GM21529 (cell line): ENCODE data around the gene MAGI1.

ENCODE experiments used
- ATAC-seq: cut with Tn5 transposase; IDR thresholded peaks from one replicate; pipeline ENCODE4 v1.9.1; 2021; ENCODE audit not compliant: unreplicated experiment

Gene MAGI1

DNA sequence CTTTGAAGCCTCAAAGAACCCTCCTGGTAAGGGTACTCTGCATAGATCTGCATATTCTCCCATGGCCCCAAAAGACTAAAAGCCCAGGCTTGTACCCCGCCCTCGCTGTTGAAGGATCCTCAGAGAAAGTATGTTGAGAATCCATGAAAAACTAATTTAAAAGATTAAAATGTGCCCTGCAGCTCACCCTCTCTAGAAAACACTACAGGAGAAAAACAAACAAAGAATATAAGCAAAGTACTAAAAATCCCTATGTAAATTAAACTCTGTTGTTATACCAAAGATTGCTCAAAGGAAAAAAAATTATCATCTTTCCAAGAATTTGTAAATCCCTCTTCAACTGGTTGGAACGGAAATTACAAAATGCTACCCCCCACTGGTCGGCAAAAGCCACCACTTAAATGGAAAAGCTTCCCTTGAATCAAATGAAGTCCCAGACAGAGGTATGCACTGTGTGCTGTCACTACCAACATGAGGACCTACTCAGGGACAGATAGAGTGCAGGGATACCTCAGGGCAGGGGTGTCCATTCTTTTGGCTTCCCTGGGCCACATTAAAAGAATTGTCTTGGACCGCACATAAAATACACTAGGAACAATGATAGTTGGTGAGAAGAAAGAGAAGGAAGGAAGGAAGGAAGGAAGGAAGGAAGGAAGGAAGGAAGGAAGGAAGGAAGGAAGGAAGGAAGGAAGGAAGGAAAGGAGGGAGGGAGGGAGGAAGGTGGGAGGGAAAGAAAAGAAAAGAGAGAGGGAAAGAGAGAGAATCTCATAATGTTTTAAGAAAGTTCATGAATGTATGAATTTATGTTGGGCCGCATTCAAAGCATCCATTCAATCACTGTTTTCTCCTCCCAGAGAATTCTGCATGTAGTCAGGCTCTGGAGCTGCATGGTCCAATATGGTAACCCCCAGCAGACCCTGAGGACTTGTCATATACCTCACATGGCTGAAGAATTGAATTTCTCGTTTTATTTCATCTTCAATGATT lies 88.1 kb downstream of the MAGI1 start:
- no peak for ATAC-seq

DNA sequence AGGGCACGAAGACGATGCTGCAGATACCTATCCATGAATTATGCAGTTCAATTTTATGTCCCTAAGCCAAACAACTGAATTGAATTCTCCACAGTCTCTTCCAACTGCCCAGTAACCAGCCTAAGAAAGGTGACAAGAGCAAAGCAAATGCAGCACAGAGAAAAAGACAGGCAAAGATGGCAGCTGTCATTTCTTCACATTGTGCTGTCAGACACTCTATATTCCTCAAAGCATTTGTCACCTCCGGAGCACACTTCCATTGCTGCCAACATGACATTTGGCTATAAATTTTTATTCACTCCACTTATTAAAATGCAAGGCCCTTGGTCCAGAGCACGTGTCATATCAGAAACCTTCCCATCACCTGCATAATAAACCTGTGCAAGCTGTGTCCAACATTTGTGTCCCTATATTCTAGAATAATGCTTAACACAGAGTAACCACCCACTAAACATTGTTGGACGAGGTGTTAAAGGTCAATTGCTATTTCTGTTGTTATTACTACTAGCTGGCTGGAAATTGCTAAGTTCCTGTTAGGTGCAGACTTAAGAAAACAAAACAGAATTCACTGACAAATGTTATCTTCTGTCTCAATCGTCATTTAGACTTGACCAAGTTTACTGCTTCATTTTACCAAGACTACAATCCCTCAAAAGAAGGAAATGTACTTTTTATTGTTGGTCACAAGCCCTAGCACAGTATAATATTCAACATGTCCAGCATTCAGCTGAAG lies 89.7 kb downstream of the MAGI1 start:
- ATAC-seq = no peak

DNA sequence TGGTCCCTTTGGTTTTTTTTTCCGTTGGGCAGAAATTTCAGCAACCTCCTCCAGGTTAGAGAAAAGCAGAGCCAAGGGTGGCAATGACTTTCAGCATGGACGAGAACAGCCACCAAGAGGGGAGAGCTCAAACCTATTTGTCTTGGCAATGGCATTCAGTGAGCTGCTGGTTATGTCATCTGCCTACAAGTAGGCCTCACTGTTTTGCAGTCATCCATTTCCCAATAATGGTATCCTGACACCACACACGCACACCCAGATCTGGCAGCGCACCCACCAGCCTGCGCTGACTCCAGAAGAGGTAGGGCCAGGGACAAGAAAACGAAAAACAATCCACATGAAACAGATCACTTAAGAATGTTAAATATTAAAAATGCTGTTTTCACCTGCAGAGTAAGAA lies 92.3 kb downstream of the MAGI1 start:
- ATAC-seq = no peak

DNA sequence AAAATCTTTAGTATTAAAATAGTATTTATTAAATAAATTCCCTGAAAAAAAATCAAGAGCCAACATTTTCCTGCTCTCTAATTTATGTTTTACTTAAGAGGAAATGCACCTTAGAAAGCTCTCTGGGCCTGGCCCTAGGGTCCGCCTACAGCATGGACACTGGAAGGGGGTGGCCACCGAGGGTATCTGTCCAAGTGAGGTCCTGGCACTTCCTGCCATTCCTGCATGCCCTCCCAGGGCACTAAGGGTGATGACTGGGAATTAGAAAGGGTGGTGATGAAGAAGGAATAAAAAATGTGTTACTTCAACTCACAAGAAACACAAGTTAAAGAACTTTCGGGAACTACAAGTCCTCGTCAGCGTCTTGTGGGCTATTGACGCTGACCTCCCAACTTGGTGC lies 92.8 kb downstream of the MAGI1 start:
- no peak for ATAC-seq

DNA sequence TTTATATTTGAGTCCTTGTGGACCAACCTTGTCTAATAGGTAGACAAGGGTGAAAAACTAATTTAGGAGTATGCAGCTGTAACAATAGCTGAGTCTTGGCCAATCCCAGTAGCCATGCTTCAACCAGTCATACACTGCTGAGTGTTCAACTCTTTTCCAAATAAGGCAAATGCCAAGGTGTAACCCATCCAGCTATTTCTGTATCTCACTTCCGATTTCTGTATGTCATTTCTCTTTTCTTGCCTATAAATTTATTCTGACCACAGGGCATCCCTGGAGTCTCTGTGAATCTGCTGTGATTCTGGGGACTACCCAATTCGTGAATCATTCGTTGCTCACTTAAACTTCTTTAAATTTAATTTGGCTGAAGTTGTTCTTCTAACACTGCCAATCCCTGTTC lies 93.2 kb downstream of the MAGI1 start:
- no peak for ATAC-seq

DNA sequence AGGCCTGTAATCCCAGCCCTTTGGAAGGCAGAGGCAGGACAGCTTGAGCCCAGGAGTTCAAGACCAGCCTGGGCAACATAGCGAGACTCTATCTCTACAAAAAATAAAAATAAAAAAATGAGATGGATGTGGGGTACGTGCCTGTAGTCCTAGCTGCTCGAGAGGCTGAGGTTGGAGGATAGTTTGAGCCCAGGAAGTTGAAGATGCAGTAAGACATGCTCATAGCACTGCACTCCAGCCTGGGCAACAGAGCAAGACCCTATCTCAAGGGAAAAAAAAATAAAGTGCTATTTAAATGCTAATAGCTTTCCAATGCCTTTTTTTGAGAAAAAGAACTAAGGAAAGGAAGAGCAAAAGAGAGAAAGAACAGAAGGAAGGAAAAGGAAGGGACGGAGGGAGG lies 94.5 kb downstream of the MAGI1 start:
- no peak for ATAC-seq

DNA sequence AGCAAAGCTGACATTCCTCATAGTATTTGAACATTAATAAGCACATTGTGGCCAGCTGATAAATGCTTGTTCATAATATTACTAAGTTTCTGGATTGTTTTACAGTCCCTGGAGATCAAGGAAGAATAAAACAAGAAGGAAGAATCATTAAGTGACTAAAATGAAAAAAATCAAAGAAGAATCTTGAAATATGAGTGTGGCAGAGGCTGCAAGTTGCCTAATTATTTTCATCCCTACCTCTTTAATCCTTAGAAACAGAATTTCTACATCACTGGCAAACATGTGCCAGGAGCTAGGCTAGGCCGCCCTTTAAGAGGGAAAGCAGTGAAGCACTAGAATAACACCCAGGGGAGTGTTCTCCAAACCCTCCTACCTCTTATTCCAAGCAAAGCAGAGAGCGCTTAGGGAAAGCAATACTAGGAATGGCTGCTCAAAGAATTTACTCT lies 98.9 kb downstream of the MAGI1 start:
- no peak for ATAC-seq

DNA sequence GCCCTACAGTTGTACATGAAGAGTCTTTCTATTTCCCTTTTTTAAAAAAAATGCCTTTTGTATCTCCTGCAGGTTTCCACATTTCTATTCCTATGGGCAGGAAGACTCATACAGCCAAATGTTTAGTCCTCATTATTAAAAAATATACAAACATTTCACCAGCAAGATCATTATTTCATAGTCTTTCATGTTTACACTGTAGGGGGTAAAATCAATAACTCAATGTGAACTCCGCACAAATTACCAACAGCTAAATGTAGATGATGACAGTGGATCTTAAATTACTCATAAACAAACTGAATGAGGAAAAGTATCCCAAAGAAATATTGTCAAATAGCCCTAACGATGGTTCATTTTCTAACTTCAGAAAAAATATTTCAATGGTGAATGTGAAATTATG lies 99.5 kb downstream of the MAGI1 start:
- no peak for ATAC-seq

DNA sequence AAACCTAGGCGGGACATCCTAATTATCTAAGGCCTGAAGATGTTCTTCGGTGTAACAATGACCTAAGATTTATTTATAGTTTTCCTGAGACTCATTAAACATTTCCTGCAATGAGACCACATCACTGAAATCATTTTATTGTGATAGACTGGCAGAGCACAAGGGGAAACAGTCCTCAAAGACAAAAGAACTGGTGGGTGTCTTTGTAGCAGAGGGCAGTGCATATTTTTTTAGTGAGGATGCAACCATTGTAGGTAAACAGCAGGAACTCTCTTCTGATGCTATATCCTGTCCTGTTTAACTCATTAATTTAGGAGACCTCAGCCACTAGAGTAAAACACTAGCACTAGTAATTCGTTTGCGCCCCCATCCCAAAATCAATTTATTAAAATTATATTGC lies 100.0 kb downstream of the MAGI1 start:
- ATAC-seq = no peak

DNA sequence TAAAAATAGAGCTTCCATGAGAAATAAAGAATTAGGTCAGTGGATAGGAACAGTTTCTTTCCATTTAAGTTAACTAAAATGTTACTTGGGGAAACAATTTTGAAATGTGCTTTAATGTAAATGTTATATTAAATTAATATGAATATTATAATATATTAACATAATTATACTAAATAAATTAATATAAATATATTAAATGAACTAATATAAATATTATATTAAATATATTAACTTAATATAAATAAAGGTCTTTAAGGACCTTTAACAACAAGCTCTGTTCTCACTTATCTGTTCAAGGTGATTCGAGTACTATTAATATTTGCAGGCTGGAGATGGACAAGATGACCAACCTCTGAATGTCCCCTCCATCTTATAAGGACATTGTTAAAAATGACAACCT lies 100.6 kb downstream of the MAGI1 start:
- ATAC-seq = no peak

DNA sequence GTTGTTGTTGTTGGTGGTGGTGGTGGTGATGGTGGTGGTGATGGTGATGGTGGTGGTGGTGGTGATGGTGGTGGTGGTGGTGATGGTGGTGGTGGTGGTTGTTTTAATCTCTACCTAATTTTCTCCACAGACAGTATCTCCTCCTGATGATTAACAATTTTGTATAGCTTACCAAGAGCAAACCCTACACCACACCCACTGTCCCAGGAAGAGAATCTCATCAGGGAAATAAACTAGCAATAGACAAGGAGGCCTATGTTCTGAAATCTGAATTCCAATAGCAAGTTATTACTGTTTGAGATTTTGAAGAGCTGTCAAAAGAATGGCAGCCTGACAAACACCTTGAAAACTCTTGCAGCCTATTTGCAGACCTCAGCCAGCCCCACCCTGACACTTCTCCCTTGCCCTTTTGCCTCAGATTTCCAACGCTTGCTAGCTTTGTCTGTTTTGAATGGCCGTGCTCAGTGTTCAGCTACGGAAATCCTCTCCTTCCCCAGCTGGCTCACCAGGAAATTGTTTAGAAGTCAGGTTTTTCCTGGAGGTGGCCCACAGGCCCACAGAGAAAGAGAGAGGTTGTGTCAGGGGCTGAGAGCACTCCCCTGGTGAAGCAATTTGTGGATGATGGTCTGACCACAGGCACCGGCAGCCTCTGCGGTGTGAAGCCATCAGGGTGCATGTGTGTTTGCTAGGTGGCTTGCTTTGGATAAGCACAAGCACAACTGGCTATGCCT lies 101.6 kb downstream of the MAGI1 start:
- ATAC-seq = no peak

DNA sequence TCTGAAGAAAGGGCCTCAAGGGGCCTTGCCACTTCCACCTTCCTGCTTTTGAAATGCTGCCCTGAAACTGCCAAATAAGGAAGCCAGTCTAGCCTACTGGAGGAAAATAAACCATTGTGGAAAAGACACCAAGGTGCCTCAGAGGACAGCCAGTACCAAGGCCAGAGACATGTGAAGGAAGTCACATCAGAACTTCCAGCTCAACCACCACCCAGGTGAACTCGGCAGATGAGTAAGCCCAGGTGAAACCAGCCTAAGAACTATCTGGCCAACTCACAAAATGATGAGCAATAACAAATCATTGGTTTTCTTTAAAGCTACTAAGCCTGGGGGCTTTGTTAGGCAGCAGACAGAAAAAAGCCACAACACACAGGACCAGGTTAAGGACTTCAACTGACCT lies 103.0 kb downstream of the MAGI1 start:
- ATAC-seq = no peak

DNA sequence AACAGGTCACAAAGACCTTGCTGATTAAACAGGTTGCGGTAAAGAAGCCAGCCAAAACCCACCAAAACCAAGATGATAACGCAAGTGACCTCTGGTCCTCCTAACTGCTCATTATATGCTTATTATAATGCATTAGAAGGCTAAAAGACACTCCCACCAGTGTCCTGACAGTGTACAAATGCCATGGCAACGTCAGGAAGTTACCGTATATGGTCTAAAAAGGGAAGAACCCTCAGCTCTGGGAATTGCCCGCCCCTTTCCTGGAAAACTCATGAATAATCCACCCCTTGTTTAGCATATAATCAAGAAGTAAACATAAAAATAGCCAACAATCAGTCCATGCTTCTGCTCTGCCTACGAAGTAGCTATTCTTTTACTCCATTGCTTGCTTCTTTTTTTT lies 108.1 kb downstream of the MAGI1 start:
- no peak for ATAC-seq

DNA sequence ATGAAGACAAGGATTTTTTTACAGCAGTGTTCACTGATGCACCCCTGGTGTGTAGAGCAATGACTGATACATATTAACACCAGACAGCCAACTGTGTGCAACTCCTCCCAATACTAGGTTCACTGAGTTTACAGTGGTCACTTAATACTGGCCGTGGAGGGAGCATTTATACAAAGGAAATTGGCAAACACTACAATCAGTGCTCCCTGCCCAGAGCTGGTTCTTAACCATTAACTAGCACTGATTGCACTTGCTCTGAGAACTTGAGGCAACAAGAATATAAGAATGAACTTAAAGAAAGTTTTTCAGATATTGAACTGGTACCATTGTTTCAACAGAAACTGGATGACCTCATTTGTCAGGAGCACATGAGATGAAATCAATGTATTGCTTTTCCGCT lies 110.6 kb downstream of the MAGI1 start:
- ATAC-seq = no peak

DNA sequence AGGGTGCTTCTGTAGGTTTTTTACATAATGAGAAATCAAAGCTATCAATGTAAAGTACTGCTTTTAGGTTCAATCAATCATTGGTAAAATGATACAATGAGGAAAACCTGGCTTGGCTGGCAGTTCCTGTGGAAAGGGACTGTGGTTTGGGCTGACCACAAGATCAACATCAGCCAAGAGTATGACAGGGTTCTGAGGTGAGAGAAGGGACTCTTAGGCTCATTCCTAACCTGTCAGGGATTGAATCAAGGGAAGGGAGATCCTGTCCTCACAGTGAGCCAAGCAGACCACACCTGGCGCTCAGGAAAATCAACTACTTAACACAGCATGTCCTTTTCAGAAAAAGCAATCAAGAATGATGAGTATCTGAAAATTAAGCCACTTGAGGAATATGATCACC lies 111.1 kb downstream of the MAGI1 start:
- ATAC-seq = no peak

DNA sequence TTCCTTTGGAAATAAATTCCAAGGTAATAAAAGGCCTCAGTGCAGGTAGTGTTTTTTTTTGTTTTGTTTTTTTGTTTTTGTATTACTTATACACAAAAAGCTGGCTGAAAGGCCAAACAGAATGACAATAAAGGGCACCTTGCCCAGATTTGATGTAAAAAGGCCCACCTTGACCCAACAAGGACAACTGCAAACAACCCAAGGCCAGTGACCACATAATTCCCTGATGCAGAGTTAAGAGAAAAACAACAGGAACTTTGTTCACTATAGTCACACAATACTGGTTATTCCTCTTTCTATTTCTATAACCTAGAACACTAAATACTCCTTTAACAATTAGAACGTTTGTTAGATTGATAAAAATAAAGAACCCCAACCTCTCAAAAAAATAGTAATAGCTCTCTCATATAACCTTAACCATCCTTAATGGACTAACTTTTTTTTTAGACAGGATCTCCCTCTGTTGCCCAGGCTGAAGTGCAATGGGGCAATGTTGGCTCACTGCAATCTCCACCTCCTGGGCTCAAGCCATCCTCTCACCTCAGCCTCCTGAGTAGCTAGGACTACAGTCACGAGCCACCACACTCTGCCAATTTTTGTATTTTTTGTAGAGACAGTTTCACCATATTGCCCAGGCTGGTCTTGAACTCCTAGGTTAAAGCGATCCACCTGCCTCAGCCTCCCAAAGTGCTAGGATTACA lies 113.3 kb downstream of the MAGI1 start:
- ATAC-seq = no peak

DNA sequence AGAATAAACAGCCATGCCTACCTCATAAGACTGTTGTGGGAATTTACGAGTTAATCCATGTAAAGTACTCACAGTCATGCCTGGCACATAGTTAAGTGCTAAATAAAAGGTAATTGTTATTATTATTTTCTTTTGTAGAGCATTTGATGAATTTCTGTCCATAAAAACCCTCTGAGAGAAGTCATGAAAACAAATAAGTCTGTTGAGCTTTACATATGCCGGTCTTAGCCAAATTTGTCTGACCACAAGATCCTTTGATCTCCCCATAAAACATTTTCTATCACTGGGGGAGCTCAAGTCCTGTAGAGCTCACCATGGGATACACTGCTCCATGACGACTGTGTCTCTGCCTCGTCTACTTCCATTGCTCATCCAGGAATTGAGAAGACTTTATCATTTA lies 114.0 kb downstream of the MAGI1 start:
- ATAC-seq = no peak

DNA sequence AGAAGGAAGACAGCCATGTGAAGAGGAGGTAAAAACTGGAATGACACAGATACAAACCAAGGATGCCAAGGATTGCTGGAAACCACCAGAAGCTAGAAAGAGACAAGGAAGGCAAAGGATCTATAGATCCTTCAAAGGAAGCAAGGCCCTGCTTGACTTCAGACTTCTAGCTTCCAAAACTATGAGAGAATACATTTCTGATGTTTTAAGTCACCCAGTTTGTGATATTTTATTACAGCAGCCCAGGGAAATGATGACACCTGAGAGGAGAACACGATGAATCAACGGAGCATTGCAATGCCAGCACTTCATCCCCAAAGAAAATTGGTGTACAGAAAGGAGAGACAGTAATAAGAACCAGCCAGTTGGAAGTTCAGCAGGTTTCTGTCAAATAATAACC lies 116.3 kb downstream of the MAGI1 start:
- no peak for ATAC-seq

DNA sequence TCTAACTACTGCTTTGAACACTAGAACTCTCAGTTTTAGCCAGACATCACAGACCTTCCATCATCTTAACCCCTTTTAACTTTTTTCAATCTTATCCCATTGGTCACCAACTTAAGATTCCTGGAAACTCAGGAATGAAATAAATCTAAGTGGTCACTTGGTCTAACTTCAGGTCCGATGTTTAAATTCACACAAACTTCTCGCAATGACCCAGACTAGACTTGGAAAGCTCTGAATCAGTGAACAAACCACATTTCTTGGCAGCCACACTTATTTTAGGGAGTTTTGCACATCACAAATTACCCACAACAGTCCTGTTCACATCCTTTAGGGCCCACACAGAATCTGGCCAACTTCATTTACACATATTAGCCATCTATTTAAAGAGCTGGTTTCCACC lies 118.9 kb downstream of the MAGI1 start:
- no peak for ATAC-seq

DNA sequence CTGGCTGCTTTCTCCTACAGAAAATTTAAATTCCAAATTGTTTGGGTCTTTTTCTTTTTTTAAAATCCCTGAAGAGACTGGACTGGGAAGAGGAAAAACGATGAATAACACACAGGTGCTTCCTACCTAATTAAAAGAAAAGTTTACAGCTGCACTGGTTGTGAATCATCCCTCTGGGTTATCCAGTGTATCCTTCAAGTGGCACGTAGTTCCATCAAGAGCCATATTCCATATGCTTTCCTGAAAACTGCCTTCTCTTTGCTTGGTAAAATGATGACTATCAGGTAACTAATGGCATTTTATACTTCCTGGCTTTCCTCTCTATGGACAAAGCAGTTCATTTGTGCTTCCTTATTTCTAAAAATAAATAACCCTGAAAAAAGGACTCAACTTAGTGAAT lies 123.2 kb downstream of the MAGI1 start:
- ATAC-seq = no peak
